Adipocyte (in vitro differentiated cells): ENCODE measurements around the gene RIN3.

Experiments
- DNase-seq: peaks from one replicate; pipeline ENCODE4 v3.0.0-alpha.2; 2015; ENCODE audit warnings: low read depth
- H3K27me3 ChIP-seq: replicated peaks from 2 replicates; pipeline ENCODE4 v1.7.0; 2013; ENCODE audit warnings: mild to moderate bottlenecking, low read length, moderate library complexity; ENCODE audit not compliant: control insufficient read depth, insufficient read depth
- H3K36me3 ChIP-seq: 2 replicates; pipeline ENCODE4 v1.7.0; 2013; ENCODE audit warnings: low read length, mild to moderate bottlenecking, moderate library complexity; ENCODE audit not compliant: control insufficient read depth, insufficient read depth, severe bottlenecking
- H3K4me1 ChIP-seq: 2 replicates; pipeline ENCODE4 v1.7.0; 2013; ENCODE audit warnings: mild to moderate bottlenecking, low read length, moderate library complexity; ENCODE audit not compliant: control insufficient read depth, insufficient read depth
- H3K4me3 ChIP-seq: 2 replicates; pipeline ENCODE4 v1.7.0; 2013; ENCODE audit warnings: mild to moderate bottlenecking, low read length, moderate library complexity
- H3K9ac ChIP-seq: 2 replicates; pipeline ENCODE4 v1.7.0; 2013; ENCODE audit warnings: mild to moderate bottlenecking, low read length, moderate library complexity
- H3K9me3 ChIP-seq: 2 replicates; pipeline ENCODE4 v1.7.0; 2013; ENCODE audit warnings: mild to moderate bottlenecking, low read length, moderate library complexity; ENCODE audit not compliant: control insufficient read depth

Gene RIN3

DNA sequence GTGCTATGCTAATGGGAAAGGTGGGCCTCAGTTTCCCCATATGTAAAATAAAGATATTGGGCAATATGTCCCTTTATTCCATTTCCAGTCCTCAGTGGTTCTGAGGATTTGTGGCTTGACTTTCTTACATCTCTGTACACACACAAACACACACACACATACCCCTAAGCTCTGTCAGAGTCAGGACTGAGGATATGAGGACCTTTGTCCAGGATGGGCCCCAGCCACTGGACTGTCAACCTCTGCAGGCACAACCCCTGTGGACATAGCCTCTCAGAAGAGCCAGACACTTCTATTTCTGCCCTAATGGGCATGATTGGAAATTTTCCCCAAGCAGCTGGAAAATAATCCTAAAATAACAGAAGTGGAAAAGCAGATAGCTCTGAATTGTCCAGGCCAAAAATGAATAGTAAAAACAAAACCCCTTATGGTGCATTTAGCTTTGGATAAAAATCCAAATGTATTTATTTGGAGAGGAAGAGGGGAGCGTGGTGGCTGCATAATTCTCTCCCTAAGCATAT lies 50.2 kb downstream of the RIN3 start:
- Histone ChIP-seq H3K9me3 (peaks cover 6% of the 10 kb centered on the region), H3K36me3 (peaks cover 20% of the 10 kb centered on the region), H3K4me3 (no peak overlapping the region), H3K27me3 (no peaks in the 10 kb centered on the region), H3K4me1 (peaks cover 8% of the 10 kb centered on the region), H3K9ac (no peak overlapping the region)
- no peak for DNase-seq

DNA sequence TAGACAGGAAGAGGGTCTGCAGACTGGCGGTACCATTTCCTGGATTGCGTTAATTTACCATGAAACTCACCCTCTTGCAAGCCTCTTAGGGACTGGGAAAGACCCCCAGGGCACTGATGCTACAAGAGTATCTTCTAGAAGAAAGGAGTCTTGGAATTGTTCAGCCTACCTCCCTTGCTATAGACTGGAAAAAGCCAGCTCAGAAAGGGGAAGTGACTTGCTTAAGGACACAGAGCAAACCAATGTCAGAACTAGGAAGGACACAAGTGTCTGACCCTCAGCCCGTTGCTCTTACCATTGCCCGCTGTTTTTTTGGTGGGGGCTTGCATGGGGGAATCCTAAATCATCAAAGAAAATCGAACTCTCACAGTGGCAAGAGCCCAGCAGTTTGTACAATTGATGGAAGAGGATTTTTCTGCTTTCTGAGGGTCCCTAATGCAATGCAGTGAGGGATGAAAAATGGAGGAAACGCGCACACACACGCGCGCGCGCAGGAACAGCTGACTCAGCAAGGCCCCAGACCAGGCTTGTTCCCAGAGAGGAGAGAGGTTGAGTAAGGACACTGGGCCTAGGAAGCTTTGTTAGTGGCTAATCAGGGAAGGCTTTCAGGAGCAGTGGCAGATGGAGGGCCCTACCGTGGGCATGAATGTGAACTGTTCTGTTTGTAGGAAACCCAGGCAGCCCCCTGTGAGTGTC lies 50.9 kb downstream of the RIN3 start:
- no peak overlapping the region for H3K9ac ChIP-seq
- peaks cover 6% of the 10 kb centered on the region for H3K9me3 ChIP-seq
- H3K4me3 ChIP-seq: no peak overlapping the region
- H3K27me3 ChIP-seq: no peaks in the 10 kb centered on the region
- no peak for DNase-seq
- H3K4me1 ChIP-seq: peaks cover 8% of the 10 kb centered on the region
- peaks cover 20% of the 10 kb centered on the region for H3K36me3 ChIP-seq

DNA sequence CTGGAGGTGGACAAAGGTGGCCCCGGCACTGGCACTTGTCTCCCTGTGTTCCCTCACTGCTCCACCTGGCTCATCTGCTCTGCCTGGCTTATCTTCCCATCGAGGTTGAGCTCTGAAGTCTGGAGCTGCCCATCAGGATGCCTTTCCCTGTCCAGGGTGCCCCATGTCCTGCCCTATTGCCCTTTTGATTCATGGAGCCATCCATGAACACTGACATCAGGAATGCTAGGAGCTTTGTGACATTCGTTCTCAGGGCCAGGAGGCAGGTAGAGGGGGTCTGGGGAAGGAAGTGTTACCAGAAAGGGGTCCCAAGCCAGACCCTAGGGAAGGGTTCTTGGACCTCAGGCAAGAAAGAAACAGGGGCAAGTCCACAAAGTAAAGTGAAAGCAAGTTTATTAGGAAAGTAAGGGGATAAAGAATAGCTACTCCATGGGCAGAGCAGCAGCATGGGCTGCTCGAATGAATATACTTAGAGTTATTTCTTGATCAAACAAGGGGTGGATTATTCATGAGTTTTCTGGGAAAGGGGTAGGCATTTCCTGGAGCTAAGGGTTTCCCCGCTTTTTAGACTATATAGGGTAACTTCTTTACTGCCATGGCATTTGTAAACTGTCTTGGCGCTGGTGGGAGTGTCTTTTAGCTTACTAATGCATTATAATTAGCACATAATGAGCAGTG lies 51.6 kb downstream of the RIN3 start:
- no peak overlapping the region for H3K9ac ChIP-seq
- peaks cover 8% of the 10 kb centered on the region for H3K4me1 ChIP-seq
- H3K36me3 ChIP-seq: peaks cover 16% of the 10 kb centered on the region
- no peak for DNase-seq
- no peaks in the 10 kb centered on the region for H3K27me3 ChIP-seq
- peaks cover 6% of the 10 kb centered on the region for H3K9me3 ChIP-seq
- H3K4me3 ChIP-seq: no peak overlapping the region

DNA sequence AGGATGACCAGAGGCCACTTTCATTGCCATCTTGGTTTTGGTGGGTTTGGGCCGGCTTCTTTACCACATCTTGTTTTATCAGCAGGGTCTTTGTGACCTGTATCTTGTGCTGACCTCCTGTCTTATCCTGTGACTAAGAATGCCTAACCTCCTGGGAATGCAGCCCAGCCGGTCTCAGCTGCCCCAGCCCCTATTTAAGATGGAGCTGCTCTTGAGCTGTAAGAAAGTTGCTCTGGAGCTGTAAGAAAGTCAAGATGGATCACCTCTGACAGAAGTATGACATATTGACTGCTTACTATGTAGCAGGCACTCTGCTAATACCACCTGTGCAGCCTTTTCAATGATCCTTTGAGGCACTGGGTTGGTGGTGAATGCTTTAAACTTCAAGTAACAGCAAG lies 52.1 kb downstream of the RIN3 start:
- Histone ChIP-seq H3K27me3 (no peaks in the 10 kb centered on the region), H3K9me3 (peaks cover 6% of the 10 kb centered on the region), H3K4me3 (no peak overlapping the region), H3K9ac (no peak overlapping the region), H3K36me3 (peaks cover 14% of the 10 kb centered on the region), H3K4me1 (peaks cover 10% of the 10 kb centered on the region)
- DNase-seq: no peak

DNA sequence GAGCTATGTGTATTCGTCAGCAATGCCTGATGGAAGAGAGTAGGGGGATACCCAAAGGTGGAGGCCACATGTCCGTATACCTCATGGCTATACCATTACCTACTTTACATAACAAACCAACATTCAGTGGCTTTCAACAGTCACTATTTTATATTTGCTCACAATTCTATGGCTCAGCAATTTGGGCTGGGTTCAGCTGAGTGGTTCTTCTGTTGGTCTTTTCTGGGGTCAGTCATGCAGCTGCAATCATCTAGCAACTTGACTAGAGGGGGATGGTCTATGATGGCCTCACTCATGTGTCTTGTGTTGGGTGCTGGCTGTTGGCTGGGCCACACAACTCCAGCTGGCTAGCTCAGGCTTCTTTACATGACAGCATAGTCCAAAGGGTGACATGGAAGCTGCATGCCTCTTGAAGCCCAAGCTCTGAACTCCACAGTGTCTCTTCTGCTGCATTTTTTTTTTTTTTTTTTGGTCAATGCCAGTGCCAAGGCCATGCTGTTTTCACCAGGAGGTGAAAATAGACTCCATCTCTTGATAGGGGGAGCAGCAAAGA lies 53.7 kb downstream of the RIN3 start:
- Histone ChIP-seq H3K4me1 (peaks cover 13% of the 10 kb centered on the region), H3K9me3 (peaks cover 6% of the 10 kb centered on the region), H3K4me3 (no peak overlapping the region), H3K9ac (no peak overlapping the region), H3K27me3 (no peaks in the 10 kb centered on the region), H3K36me3 (peaks cover 14% of the 10 kb centered on the region)
- DNase-seq: no peak

DNA sequence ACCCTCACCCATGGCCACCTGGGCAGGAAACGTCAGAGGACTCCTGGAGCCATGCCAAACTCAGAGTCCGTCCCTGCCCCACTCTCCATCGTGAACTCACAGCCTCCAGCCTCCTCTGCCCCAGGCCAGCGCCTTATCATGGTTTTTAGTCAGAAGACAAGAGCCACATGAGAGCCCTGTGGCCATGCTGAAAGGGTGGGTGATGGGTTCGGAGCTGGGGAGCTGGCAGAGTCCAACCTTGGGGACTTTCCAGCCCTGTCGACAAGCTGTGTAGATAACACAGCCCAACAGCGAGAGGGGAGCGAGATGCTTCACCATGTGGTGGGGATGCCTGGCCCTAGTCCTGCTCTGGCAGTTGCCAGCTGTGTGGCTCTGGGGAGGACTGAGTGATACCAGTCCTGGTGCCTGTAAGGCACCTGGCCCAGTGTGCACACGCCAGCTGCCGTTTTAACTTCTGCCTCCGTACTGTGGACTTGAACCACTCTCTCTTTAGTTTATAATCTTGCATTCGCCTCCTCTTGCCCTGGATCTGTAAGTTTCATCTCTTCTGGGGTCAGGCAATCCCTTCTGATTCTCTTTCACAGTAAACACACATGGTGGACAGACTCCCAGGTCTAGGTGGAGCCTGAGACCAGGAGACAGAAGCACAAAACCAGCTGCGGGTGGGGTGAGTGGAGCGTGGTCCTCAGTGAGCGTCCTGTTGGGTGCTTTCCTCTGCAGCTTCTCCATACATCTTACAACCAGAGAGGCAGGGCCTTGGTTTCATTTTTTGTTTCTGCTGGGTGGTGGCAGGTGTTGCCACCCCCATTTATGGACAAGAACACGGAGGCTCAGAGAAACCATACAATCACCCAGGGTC lies 55.3 kb downstream of the RIN3 start:
- no peak for DNase-seq
- peaks cover 14% of the 10 kb centered on the region for H3K36me3 ChIP-seq
- H3K9me3 ChIP-seq: peaks cover 6% of the 10 kb centered on the region
- H3K4me1 ChIP-seq: peaks cover 6% of the 10 kb centered on the region
- no peaks in the 10 kb centered on the region for H3K27me3 ChIP-seq
- no peak overlapping the region for H3K4me3 ChIP-seq
- H3K9ac ChIP-seq: no peak overlapping the region

DNA sequence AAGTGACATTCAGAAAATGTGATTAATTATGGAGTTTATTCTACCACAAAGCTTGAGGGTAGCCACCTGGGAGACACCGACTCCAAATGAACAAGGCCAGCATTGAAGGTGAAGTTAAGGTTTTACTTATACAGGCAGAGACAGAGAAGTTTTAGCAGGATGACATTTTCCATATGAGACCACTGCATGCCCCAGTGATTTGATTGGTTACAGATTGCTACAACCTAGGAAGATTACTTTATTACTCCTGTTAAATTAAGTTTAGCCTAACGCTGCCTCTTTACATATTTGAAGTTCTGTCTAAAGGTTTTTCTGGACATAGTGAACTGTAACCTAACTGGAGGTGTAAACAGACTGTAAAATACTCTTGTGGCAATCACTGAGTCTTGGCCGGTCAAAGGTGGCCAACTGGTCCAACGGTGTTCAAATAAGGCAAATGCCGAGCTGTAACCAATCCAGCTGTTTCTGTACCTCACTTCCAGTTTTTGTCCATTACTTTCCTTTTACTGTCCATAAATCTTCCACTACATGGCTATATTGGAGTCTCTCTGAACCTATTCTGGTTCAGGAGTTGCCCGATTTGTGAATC lies 57.2 kb downstream of the RIN3 start:
- peaks cover 5% of the 10 kb centered on the region for H3K4me1 ChIP-seq
- peaks cover 13% of the 10 kb centered on the region for H3K36me3 ChIP-seq
- H3K4me3 ChIP-seq: no peak overlapping the region
- H3K9ac ChIP-seq: no peak overlapping the region
- peaks cover 6% of the 10 kb centered on the region for H3K9me3 ChIP-seq
- no peak for DNase-seq
- no peaks in the 10 kb centered on the region for H3K27me3 ChIP-seq

DNA sequence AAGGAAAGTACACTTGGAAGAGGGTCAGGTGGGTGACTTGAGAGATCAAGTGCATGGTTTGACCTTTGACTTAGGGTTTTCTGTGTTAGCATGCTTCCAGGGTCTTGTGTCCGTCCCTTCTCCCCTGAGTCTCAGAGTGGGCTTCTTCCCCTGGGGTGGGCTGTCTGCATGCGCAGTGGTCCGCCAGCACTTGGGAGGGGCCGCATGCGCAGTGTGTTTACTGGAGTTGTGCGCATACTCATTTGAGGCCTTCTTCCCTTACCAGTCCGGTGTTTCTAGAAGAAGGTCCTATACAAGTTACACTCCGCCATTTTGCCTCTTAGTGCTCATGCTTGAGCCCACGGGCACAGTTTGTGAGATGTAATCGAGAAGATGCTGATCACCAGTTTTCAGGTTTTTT lies 58.5 kb downstream of the RIN3 start:
- Histone ChIP-seq H3K4me1 (peaks cover 5% of the 10 kb centered on the region), H3K27me3 (no peaks in the 10 kb centered on the region)
- DNase-seq: no peak

DNA sequence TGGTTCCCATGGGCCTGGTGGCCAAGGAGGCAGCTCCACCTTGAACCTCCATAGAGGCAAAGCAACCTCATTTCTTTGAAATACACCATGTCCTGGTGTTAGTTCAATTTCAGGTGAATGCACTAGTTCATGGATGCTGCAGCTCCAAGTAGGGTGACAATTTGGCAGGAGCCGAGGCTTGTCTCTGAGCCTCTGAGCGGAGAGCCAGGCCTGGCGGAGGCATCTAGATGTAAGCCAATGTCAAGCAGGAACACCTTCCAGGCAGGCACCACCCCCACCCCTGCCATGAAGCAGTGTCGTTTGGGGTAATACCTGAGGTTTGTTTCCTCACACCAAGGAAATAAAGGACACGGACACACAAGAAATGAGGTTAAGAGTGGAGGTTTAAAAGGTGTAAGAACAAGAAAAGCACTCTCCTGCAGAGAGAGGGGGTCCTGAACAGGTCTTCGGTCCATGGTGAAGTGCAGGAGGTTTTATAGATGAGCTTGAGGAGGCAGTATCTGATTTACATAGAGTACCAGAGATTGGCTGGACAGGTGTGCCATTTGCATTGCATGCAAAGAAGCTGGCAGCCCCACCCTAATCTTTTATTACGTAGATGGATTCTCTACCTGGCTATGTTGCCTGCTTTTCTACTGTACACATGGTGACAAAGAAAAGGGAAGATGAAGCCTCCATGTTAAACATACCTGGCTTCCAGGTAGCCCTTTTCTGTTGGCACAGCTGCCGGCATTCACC lies 60.3 kb downstream of the RIN3 start:
- Histone ChIP-seq H3K9me3 (no peaks in the 10 kb centered on the region), H3K4me3 (no peak overlapping the region), H3K36me3 (peaks cover 5% of the 10 kb centered on the region), H3K9ac (no peak overlapping the region), H3K4me1 (peaks cover 5% of the 10 kb centered on the region), H3K27me3 (no peaks in the 10 kb centered on the region)
- DNase-seq: no peak

More for the DNA sequence above, 58.5 kb downstream of the RIN3 start:
- peaks cover 3% of the 10 kb centered on the region for H3K9me3 ChIP-seq
- H3K4me3 ChIP-seq: no peak overlapping the region
- no peak overlapping the region for H3K9ac ChIP-seq
- H3K36me3 ChIP-seq: peaks cover 5% of the 10 kb centered on the region

DNA sequence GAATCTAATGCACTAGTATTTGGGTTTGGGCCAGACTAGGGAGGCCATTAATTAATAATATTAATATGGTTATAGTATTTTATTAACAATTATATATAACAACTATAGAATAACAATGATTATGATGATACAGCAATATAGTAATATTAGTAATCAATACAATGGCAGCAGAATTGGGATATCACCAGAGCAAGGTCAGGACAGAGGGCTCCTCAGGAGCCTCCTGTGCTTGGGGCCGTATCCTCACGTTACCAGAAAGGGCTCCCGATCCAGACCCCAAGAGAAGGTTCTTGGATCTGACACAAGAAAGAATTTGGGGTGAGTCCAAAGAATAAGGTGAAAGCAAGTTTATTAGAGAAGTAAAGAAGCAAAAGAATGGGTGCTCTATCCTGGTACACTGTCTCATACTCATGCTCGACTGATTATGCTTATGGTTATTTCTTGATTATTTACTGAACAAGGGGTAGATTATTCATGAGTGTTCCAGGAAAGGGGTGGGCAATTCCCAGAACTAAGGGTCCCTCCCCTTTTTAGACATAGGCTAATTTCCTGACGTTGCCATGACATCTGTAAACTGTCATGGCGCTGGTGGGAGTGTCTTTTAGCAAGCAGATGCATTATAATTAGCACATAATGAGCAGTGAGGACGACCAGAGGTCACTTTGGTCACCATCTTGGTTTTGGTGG lies 61.6 kb downstream of the RIN3 start:
- no peak for DNase-seq
- peaks cover 12% of the 10 kb centered on the region for H3K36me3 ChIP-seq
- H3K4me1 ChIP-seq: peaks cover 5% of the 10 kb centered on the region
- H3K27me3 ChIP-seq: no peaks in the 10 kb centered on the region
- H3K9ac ChIP-seq: no peak overlapping the region
- no peak overlapping the region for H3K4me3 ChIP-seq
- no peaks in the 10 kb centered on the region for H3K9me3 ChIP-seq
